Keratinocyte (primary cell): ENCODE data around the gene PITPNC1. TPM values are rescaled to one million over a fixed set of nuclear protein-coding genes. Genes with fewer than 3 reads are reported as not detected.

ENCODE experiments used
- DNase-seq: peaks from one replicate; pipeline ENCODE4 v3.0.0-alpha.2; 2011; ENCODE audit warnings: low read depth, missing footprints, low spot score
- FAIRE-seq: peaks from 2 replicates; lab custom pipeline; 2011; peaks lifted over from hg19 to GRCh38; lab: Jason Lieb, UNC
- H2AFZ ChIP-seq: 2 replicates; pipeline ENCODE4 v1.6.0; 2012; ENCODE audit warnings: low read length, control low read depth, inconsistent platforms; ENCODE audit not compliant: control insufficient read depth
- H3K27ac ChIP-seq: 2 replicates; pipeline ENCODE4 v1.5.1; 2011; ENCODE audit warnings: low read length; ENCODE audit not compliant: control insufficient read depth, insufficient read depth
- H3K27me3 ChIP-seq: 3 replicates; pipeline ENCODE4 v1.6.0; 2011; ENCODE audit warnings: low read length; ENCODE audit not compliant: control insufficient read depth, insufficient read depth; ENCODE audit errors: extremely low read depth
- H3K36me3 ChIP-seq, 2 experiments: 2 replicates in 1 of 2; 3 replicates in 1 of 2; pipeline ENCODE4 v1.5.1; 2011; ENCODE audit warnings: low read length in 2 of 2, mild to moderate bottlenecking in 1 of 2; ENCODE audit not compliant: control insufficient read depth in 2 of 2, insufficient read depth in 2 of 2; ENCODE audit errors: extremely low read depth in 1 of 2
- H3K4me1 ChIP-seq: 3 replicates; pipeline ENCODE4 v1.5.1; 2011; ENCODE audit warnings: low read length; ENCODE audit not compliant: control insufficient read depth, insufficient read depth; ENCODE audit errors: extremely low read depth
- H3K4me2 ChIP-seq: 3 replicates; pipeline ENCODE4 v1.6.0; 2011; ENCODE audit warnings: low read depth, low read length; ENCODE audit not compliant: control insufficient read depth, insufficient read depth; ENCODE audit errors: extremely low read depth
- H3K4me3 ChIP-seq, 3 experiments: fragments of 200-600 bp in 1 of 3; sonication (generic) in 1 of 3; 2 replicates in 2 of 3; 3 replicates in 1 of 3; pipeline ENCODE4 v1.5.1; 2011 to 2016; ENCODE audit warnings: low read length in 3 of 3, mild to moderate bottlenecking in 3 of 3, control low read depth in 2 of 3, inconsistent platforms in 1 of 3, low read depth in 1 of 3, mixed read lengths in 1 of 3, mixed run types in 1 of 3, moderate library complexity in 1 of 3; ENCODE audit not compliant: control insufficient read depth in 2 of 3, insufficient read depth in 2 of 3; ENCODE audit errors: extremely low read depth in 1 of 3
- H3K79me2 ChIP-seq: 2 replicates; pipeline ENCODE4 v1.6.0; 2012; ENCODE audit warnings: low read length; ENCODE audit not compliant: control insufficient read depth, insufficient read depth
- H3K9ac ChIP-seq: 3 replicates; pipeline ENCODE4 v1.6.0; 2011; ENCODE audit warnings: low read length; ENCODE audit not compliant: control insufficient read depth, insufficient read depth; ENCODE audit errors: extremely low read depth
- H3K9me1 ChIP-seq: 3 replicates; pipeline ENCODE4 v1.6.0; 2011; ENCODE audit warnings: low read length; ENCODE audit not compliant: control insufficient read depth, insufficient read depth; ENCODE audit errors: extremely low read depth
- H3K9me3 ChIP-seq: 2 replicates; pipeline ENCODE4 v1.5.1; 2012; ENCODE audit warnings: low read depth, low read length; ENCODE audit not compliant: control insufficient read depth
- H4K20me1 ChIP-seq: 3 replicates; pipeline ENCODE4 v1.6.0; 2011; ENCODE audit warnings: low read length; ENCODE audit not compliant: control insufficient read depth, insufficient read depth; ENCODE audit errors: extremely low read depth
- CTCF ChIP-seq, 3 experiments: IDR thresholded peaks in 1 of 3; conservative IDR thresholded peaks in 1 of 3; optimal IDR thresholded peaks in 1 of 3; 2 replicates in 2 of 3; 3 replicates in 1 of 3; pipeline versions ENCODE3 to v1.5.1; 2011; ENCODE audit warnings: low read length in 3 of 3, mild to moderate bottlenecking in 3 of 3, moderate library complexity in 2 of 3, control low read depth in 1 of 3, inconsistent platforms in 1 of 3; ENCODE audit not compliant: insufficient read depth in 2 of 3; ENCODE audit errors: extremely low read depth in 1 of 3
- EZH2 ChIP-seq: IDR thresholded peaks from one replicate; pipeline ENCODE4 v1.6.1; 2012; ENCODE audit warnings: inconsistent platforms, mild to moderate bottlenecking, low read length, moderate library complexity
- dilution Hi-C: fragments of 300-500 bp; cut with MboI; formaldehyde crosslinking; loops from one replicate; pipeline ENCODE4 v1.7.0; 2020; ENCODE audit warnings: low sequenced_read_pairs; ENCODE audit not compliant: extremely low pct_ligation_motif_present
- polyA plus RNA-seq, 5 experiments: library from polyadenylated mRNA; depleted of rRNA in 3 of 5; stranded (reverse) in 3 of 5; stranded (forward) in 1 of 5; unstranded in 1 of 5; fragments of >200 nt; gene quantifications; 1 replicate in 1 of 5; 2 replicates in 3 of 5; 3 replicates in 1 of 5; pipeline versions ENCODE4 v1.2.1 to v1.2.3, GENCODE V29; 2011 to 2012; ENCODE audit warnings: missing spikeins in 2 of 5, low read depth in 1 of 5, low replicate concordance in 1 of 5

Gene PITPNC1
- polyA plus RNA-seq, 1 donor (not counting 4 experiments of a cell fraction or from before 2014, with no cell fraction given), result 24.8 TPM

GRCh38 chr17:67685351-67685750, 308.3 kb downstream of the PITPNC1 start:
- H3K4me1 ChIP-seq, result no peaks in the 10 kb centered on the region
- H3K79me2 ChIP-seq, result no peaks in the 10 kb centered on the region
- dilution Hi-C loops, result no loop called here
- H3K36me3 ChIP-seq, result peaks cover 0 to 6% of the 10 kb centered on the region in 2 experiments
- H3K4me3 ChIP-seq, result no peak overlapping the region
- no peak overlapping the region for H3K4me2 ChIP-seq
- TF ChIP-seq CTCF (optimal IDR thresholded peaks at IDR 0.05 in 1 of 3, IDR thresholded peaks at IDR 0.05 in 1 of 3, conservative IDR thresholded peaks at IDR 0.05 in 1 of 3; ENCODE audit: extremely low read depth in 1 of 3, insufficient read depth in 2 of 3, low read length in 3 of 3) (no peak), EZH2 (no peak)
- H4K20me1 ChIP-seq, result no peaks in the 10 kb centered on the region
- DNase-seq (no peak), FAIRE-seq (no peak)
- H3K9me1 ChIP-seq, result no peaks in the 10 kb centered on the region
- H3K9me3 ChIP-seq, result no peaks in the 10 kb centered on the region
- no peak overlapping the region for H2AFZ ChIP-seq
- H3K9ac ChIP-seq, result no peak overlapping the region
- H3K27ac ChIP-seq, result no peak overlapping the region
- H3K27me3 ChIP-seq, result no peaks in the 10 kb centered on the region

- no peak overlapping the region for H3K4me2 ChIP-seq
- no peak overlapping the region for H3K4me3 ChIP-seq
- no peak overlapping the region for H2AFZ ChIP-seq
- H3K79me2 ChIP-seq, result no peaks in the 10 kb centered on the region
- no peaks in the 10 kb centered on the region for H3K27me3 ChIP-seq
- H3K9ac ChIP-seq, result no peak overlapping the region
- dilution Hi-C loops, result no loop called here
- no peaks in the 10 kb centered on the region for H3K9me1 ChIP-seq
- H3K27ac ChIP-seq, result no peak overlapping the region
- H3K36me3 ChIP-seq, result peaks cover 0 to 6% of the 10 kb centered on the region in 2 experiments
- no peak for FAIRE-seq
- H3K9me3 ChIP-seq, result no peaks in the 10 kb centered on the region
- no peak for DNase-seq
- no peak for TF ChIP-seq CTCF (optimal IDR thresholded peaks at IDR 0.05 in 1 of 3, IDR thresholded peaks at IDR 0.05 in 1 of 3, conservative IDR thresholded peaks at IDR 0.05 in 1 of 3; ENCODE audit: extremely low read depth in 1 of 3, insufficient read depth in 2 of 3, low read length in 3 of 3)
- no peaks in the 10 kb centered on the region for H4K20me1 ChIP-seq
- no peaks in the 10 kb centered on the region for H3K4me1 ChIP-seq
These were observed 309.2 kb downstream of the PITPNC1 start for GRCh38 chr17:67686241-67686640.
